ENCODE results near the gene KCNE4.

GRCh38 chr2:223069465-223069864 is 17.5 kb downstream of the KCNE4 start:
- no peak for TF ChIP-seq EZH2phosphoT487 (IDR thresholded peaks at IDR 0.05; ENCODE audit: borderline replicate concordance)
- TF ChIP-seq CTCF (conservative IDR thresholded peaks at IDR 0.05; ENCODE audit: low read length), result no peak
